ENCODE data around the gene VN1R5. TPM values are rescaled to one million over a fixed set of nuclear protein-coding genes. Genes with fewer than 3 reads are reported as not detected.

The VN1R5 gene

GRCh38 chr1:247304031-247304430 is 48.2 kb downstream of the VN1R5 start:
- H3K9me3 ChIP-seq (replicated peaks; ENCODE audit: low read length): no peaks in the 10 kb centered on the region
- H3K4me3 ChIP-seq (ENCODE audit: low read length): no peak overlapping the region
- H3K36me3 ChIP-seq (ENCODE audit: insufficient read depth, low read length): peaks cover 58% of the 10 kb centered on the region
- H3K9ac ChIP-seq (ENCODE audit: low read depth, low read length): no peak overlapping the region
- no peaks in the 10 kb centered on the region for H3K27me3 ChIP-seq (ENCODE audit: control insufficient read depth, insufficient read depth, low read length)
- no peak overlapping the region for H3K4me2 ChIP-seq (ENCODE audit: low read length)
- no peaks in the 10 kb centered on the region for H3K4me1 ChIP-seq (ENCODE audit: control insufficient read depth, insufficient read depth, low read length)

Small RNAs within 50 kb of the gene (small RNA-seq; reads per million reads assigned to genes)
- not detected for gene RF00019

Data from skeletal muscle satellite cell (primary cell).